ENCODE results near the gene URM1. TPM values are rescaled to one million over a fixed set of nuclear protein-coding genes. Genes with fewer than 3 reads are reported as not detected.

Gene URM1
- total RNA-seq, 2 experiments from 2014 or later: 28.4 to 28.8 TPM

DNA sequence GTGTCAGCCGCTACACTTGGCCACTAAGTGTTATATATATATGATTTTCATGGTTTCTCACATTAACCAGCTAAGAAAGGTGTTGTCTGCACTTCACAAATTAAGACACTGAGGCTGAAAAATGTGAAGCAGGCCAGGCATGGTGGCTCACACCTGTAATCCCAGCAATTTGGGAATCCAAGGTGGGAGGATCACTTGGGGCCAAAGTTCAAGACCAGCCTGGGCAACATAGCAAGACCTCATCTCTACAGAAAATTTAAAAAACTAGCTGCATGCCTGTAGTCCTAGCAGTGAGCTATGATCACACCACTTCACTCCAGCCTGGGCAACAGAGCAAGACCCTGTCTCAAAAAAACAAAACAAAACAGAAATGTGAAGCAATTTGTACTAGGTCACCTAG, 46.8 kb upstream of the URM1 start:
- Histone ChIP-seq H3K4me1 (ENCODE audit: insufficient read depth, low read length) (peaks cover 32% of the 10 kb centered on the region), H3K4me3 (ENCODE audit: low read length) (no peak overlapping the region), H3K36me3 (ENCODE audit: insufficient read depth, low read length) (peaks cover 29% of the 10 kb centered on the region), H3K27ac (ENCODE audit: low read depth in 1 of 2, low read length in 2 of 2) (no peak overlapping the region), H3K27me3 (ENCODE audit: control insufficient read depth in 1 of 2, insufficient read depth in 2 of 2, low read length in 2 of 2) (no peaks in the 10 kb centered on the region), H3K9me3 (ENCODE audit: control insufficient read depth in 1 of 2, insufficient read depth in 1 of 2, low read length in 2 of 2) (no peaks in the 10 kb centered on the region)
- Mint-ChIP-seq H3K9me3 (no peaks in the 10 kb centered on the region), H3K36me3 (ENCODE audit: low read depth) (peaks cover 50% of the 10 kb centered on the region), H3K27ac (no peak overlapping the region), H3K4me1 (ENCODE audit: low read depth) (peaks cover 31% of the 10 kb centered on the region), H3K4me3 (peak overlapping the region; percentile 65), H3K27me3 (no peaks in the 10 kb centered on the region)
- TF ChIP-seq, protein P1, sequence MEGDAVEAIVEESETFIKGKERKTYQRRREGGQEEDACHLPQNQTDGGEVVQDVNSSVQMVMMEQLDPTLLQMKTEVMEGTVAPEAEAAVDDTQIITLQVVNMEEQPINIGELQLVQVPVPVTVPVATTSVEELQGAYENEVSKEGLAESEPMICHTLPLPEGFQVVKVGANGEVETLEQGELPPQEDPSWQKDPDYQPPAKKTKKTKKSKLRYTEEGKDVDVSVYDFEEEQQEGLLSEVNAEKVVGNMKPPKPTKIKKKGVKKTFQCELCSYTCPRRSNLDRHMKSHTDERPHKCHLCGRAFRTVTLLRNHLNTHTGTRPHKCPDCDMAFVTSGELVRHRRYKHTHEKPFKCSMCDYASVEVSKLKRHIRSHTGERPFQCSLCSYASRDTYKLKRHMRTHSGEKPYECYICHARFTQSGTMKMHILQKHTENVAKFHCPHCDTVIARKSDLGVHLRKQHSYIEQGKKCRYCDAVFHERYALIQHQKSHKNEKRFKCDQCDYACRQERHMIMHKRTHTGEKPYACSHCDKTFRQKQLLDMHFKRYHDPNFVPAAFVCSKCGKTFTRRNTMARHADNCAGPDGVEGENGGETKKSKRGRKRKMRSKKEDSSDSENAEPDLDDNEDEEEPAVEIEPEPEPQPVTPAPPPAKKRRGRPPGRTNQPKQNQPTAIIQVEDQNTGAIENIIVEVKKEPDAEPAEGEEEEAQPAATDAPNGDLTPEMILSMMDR (IDR thresholded peaks at IDR 0.05): no peak
- POLR2A ChIA-PET: no interaction called here
- DNase-seq (no peak), ATAC-seq (ENCODE audit: poor library complexity) (no peak)
- CTCF ChIA-PET: interaction anchor here (3.6 kb wide), 1 partner anchor 17 kb away, joined by 19 read pairs; no protein-coding TSS in a partner anchor
- intact Hi-C loops (cut with DNase I, micrococcal nuclease): loop anchor here in 1 of 2 experiments (5.0 to 10.0 kb wide), 4 partner anchors 132 to 463 kb away; partner anchors contain the start of genes CIZ1, ODF2, PTGES2 and TBC1D13

DNA sequence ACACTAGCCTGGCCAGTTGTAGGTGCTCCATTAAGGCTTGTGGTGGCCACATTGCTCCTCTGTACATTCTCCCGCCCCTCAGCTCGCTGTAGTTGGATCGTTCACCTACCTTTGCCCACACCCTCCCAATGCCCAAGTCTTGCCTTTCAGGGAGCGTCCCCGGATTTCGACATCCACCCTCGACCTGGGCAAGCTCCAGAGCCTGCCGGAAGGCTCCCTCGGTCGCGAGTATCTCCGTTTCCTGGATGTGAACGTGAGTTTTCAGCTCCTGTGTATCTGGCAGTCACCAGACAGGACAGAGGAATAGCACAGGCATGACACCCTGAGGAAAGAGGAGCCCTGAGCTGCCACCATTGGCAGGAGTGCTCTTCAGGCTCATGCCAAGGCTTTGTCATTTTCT, 45.5 kb upstream of the URM1 start:
- Mint-ChIP-seq H3K27ac (no peak overlapping the region), H3K4me3 (peak overlapping the region; percentile 54), H3K4me1 (ENCODE audit: low read depth) (peaks cover 31% of the 10 kb centered on the region), H3K9me3 (no peaks in the 10 kb centered on the region), H3K36me3 (ENCODE audit: low read depth) (peaks cover 50% of the 10 kb centered on the region), H3K27me3 (no peaks in the 10 kb centered on the region)
- intact Hi-C loops (cut with DNase I, micrococcal nuclease): loop anchor here in 1 of 2 experiments (10.0 kb wide), 1 partner anchor 201 kb away; the partner anchor contains the start of gene PTGES2
- CTCF ChIA-PET: interaction anchor here (3.6 kb wide), 1 partner anchor 16 kb away, joined by 19 read pairs; no protein-coding TSS in a partner anchor
- no peak overlapping the region for H3K4me3 ChIP-seq (ENCODE audit: low read length)
- H3K4me1 ChIP-seq (ENCODE audit: insufficient read depth, low read length): peaks cover 32% of the 10 kb centered on the region
- no peak overlapping the region for H3K27ac ChIP-seq (ENCODE audit: low read depth in 1 of 2, low read length in 2 of 2)
- TF ChIP-seq, protein P1 (IDR thresholded peaks at IDR 0.05): no peak
- ATAC-seq (ENCODE audit: poor library complexity) (no peak), DNase-seq (no peak)
- H3K27me3 ChIP-seq (ENCODE audit: control insufficient read depth in 1 of 2, insufficient read depth in 2 of 2, low read length in 2 of 2): no peaks in the 10 kb centered on the region
- POLR2A ChIA-PET: no interaction called here
- no peaks in the 10 kb centered on the region for H3K9me3 ChIP-seq (ENCODE audit: control insufficient read depth in 1 of 2, insufficient read depth in 1 of 2, low read length in 2 of 2)
- peaks cover 27% of the 10 kb centered on the region for H3K36me3 ChIP-seq (ENCODE audit: insufficient read depth, low read length)

DNA sequence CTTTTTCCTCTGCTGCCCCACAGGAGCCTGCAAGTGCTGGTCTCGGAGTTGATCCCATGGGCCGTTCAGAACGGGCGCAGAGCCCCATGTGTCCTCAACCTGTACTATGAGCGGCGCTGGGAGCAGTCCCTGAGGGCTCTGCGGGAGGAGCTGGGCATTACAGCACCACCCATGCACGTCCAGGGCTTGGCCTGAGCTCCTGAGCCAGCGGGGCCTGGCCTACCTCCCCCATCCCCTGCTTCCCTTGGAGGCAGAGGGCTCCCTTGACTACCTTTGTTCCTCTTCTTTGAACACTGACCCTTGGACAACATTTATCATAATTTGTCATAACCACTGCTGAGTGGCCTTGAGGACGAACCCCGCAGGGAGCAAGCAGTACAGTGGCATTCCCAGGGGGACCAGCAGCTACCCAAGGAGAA, 37.7 kb upstream of the URM1 start:
- no peak overlapping the region for H3K4me3 Mint-ChIP-seq
- TF ChIP-seq, protein P1 (IDR thresholded peaks at IDR 0.05): no peak
- intact Hi-C loops (cut with DNase I, micrococcal nuclease): no loop called here
- no peak overlapping the region for H3K27ac Mint-ChIP-seq
- peaks cover 15% of the 10 kb centered on the region for H3K36me3 Mint-ChIP-seq (ENCODE audit: low read depth)
- ChIA-PET CTCF (interaction anchor here (1.5 kb wide), 1 partner anchor 8 kb away, joined by 4 read pairs; no protein-coding TSS in a partner anchor), POLR2A (no interaction called here)
- no peaks in the 10 kb centered on the region for H3K4me1 Mint-ChIP-seq (ENCODE audit: low read depth)
- DNase-seq (no peak), ATAC-seq (ENCODE audit: poor library complexity) (no peak)
- H3K27ac ChIP-seq (ENCODE audit: low read depth in 1 of 2, low read length in 2 of 2): no peak overlapping the region
- H3K27me3 ChIP-seq (ENCODE audit: control insufficient read depth in 1 of 2, insufficient read depth in 2 of 2, low read length in 2 of 2): no peaks in the 10 kb centered on the region
- H3K9me3 Mint-ChIP-seq: no peaks in the 10 kb centered on the region
- H3K36me3 ChIP-seq (ENCODE audit: insufficient read depth, low read length): peaks cover 18% of the 10 kb centered on the region
- no peak overlapping the region for H3K4me3 ChIP-seq (ENCODE audit: low read length)
- H3K4me1 ChIP-seq (ENCODE audit: insufficient read depth, low read length): no peaks in the 10 kb centered on the region
- no peaks in the 10 kb centered on the region for H3K9me3 ChIP-seq (ENCODE audit: control insufficient read depth in 1 of 2, insufficient read depth in 1 of 2, low read length in 2 of 2)
- no peaks in the 10 kb centered on the region for H3K27me3 Mint-ChIP-seq

Measured in CD4-positive, alpha-beta T cell (primary cell).